ENCODE results near the gene RHEB.

- TF ChIP-seq TEAD4 (IDR thresholded peaks at IDR 0.05): no peak
- no peak for TF ChIP-seq USF1 (IDR thresholded peaks at IDR 0.05)
- TF ChIP-seq CEBPB (IDR thresholded peaks at IDR 0.05): no peak
- TF ChIP-seq TCF12 (IDR thresholded peaks at IDR 0.05; ENCODE audit: low read depth): no peak
- no peak for TF ChIP-seq TAF1 (IDR thresholded peaks at IDR 0.05; ENCODE audit: low read depth)
- TF ChIP-seq RAD21 (IDR thresholded peaks at IDR 0.05; ENCODE audit: low read depth): no peak
- no peak for TF ChIP-seq NFIC (IDR thresholded peaks at IDR 0.05)
- TF ChIP-seq EP300 (IDR thresholded peaks at IDR 0.05; ENCODE audit: borderline replicate concordance): no peak
- TF ChIP-seq YY1 (IDR thresholded peaks at IDR 0.05; ENCODE audit: low read depth): no peak
- TF ChIP-seq MAX (IDR thresholded peaks at IDR 0.05): no peak
- TF ChIP-seq CREB1 (IDR thresholded peaks at IDR 0.05; ENCODE audit: low read depth): no peak
These were observed 99.6 kb downstream of the RHEB start for GRCh38 chr7:151420144-151420543.
